GM12878 (cell line): ENCODE data around the gene SCAF8. TPM values are rescaled to one million over a fixed set of nuclear protein-coding genes. Genes with fewer than 3 reads are reported as not detected.

Source experiments
- ATAC-seq: fragments of 200-7000 bp; cut with Tn5 transposase; 3 replicates; pipeline ENCODE4 v1.9.1; 2020; ENCODE audit warnings: mild to moderate bottlenecking, moderate library complexity
- BruUV-seq: library from RNA; stranded (reverse); fragments of 400-500 nt; replicated peaks from 2 replicates; lab custom pipeline; 2021; lab: Mats Ljungman, UMichigan
- CTCF ChIA-PET: fragments of 300-600 bp; sonication (Branson Sonifier 250); formaldehyde crosslinking; extraction: SDS; loops from one replicate; lab custom pipeline; 2021; ENCODE audit warnings: inconsistent platforms; lab: Yijun Ruan, JAX
- POLR2A ChIA-PET: fragments of 350-600 bp; formaldehyde crosslinking; extraction: SDS; loops from one replicate; lab custom pipeline; 2021; ENCODE audit warnings: inconsistent platforms; lab: Charles Lee
- RAD21 ChIA-PET: fragments of 300-600 bp; sonication (Branson Sonifier 250); formaldehyde crosslinking; loops from one replicate; lab custom pipeline; 2023; ENCODE audit warnings: antibody characterized with exemption; ENCODE audit not compliant: unreplicated experiment; lab: Charles Lee
- SMC1A ChIA-PET: fragments of 300-600 bp; sonication (Branson Sonifier 250); formaldehyde crosslinking; loops from one replicate; lab custom pipeline; 2023; ENCODE audit not compliant: unreplicated experiment, uncharacterized antibody; lab: Charles Lee
- DNase-seq: peaks from one replicate; pipeline ENCODE4 v3.0.0-alpha.2; 2011; ENCODE audit warnings: low read depth, low spot score
- FAIRE-seq: peaks from 3 replicates; lab custom pipeline; 2011; peaks lifted over from hg19 to GRCh38; lab: Jason Lieb, UNC
- H2AFZ ChIP-seq: 2 replicates; pipeline ENCODE4 v1.6.0; 2011; ENCODE audit warnings: low read depth, low read length, control low read depth; ENCODE audit not compliant: control insufficient read depth
- H3K27ac ChIP-seq: 2 replicates; pipeline ENCODE4 v1.5.1; 2011; ENCODE audit warnings: control low read depth; ENCODE audit not compliant: control insufficient read depth, insufficient read depth
- H3K27me3 ChIP-seq, 2 experiments: replicated peaks in 1 of 2; 2 replicates each; pipeline versions ENCODE4 v1.6.0 to v1.6.1; 2011; ENCODE audit warnings: low read length in 1 of 2; ENCODE audit not compliant: control insufficient read depth in 2 of 2, insufficient read depth in 2 of 2
- H3K36me3 ChIP-seq, 2 experiments: 2 replicates each; pipeline ENCODE4 v1.5.1; 2011; ENCODE audit warnings: low read length in 1 of 2; ENCODE audit not compliant: control insufficient read depth in 2 of 2, insufficient read depth in 2 of 2
- H3K4me1 ChIP-seq: 2 replicates; pipeline ENCODE4 v1.6.1; 2011; ENCODE audit warnings: mild to moderate bottlenecking, low read length, moderate library complexity, mixed read lengths; ENCODE audit not compliant: control insufficient read depth, insufficient read depth
- H3K4me2 ChIP-seq: 2 replicates; pipeline ENCODE4 v1.6.0; 2011; ENCODE audit warnings: control low read depth; ENCODE audit not compliant: control insufficient read depth, insufficient read depth
- H3K4me3 ChIP-seq: fragments of 200-600 bp; sonication (generic); 2 replicates; pipeline ENCODE4 v1.5.1; 2016
- H3K79me2 ChIP-seq: 2 replicates; pipeline ENCODE4 v1.6.0; 2011; ENCODE audit warnings: low read length; ENCODE audit not compliant: control insufficient read depth, insufficient read depth
- H3K9ac ChIP-seq: 2 replicates; pipeline ENCODE4 v1.8.0; 2011; ENCODE audit warnings: low read length, control low read depth, mixed read lengths; ENCODE audit not compliant: control insufficient read depth, insufficient read depth
- H3K9me3 ChIP-seq: replicated peaks from 3 replicates; pipeline ENCODE4 v1.5.1; 2011; ENCODE audit warnings: mild to moderate bottlenecking, low read length; ENCODE audit not compliant: control insufficient read depth, insufficient read depth
- H4K20me1 ChIP-seq: 2 replicates; pipeline ENCODE4 v1.6.0; 2011; ENCODE audit not compliant: control insufficient read depth, insufficient read depth
- EZH2 ChIP-seq: IDR thresholded peaks from 2 replicates; pipeline ENCODE4 v1.6.1; 2012; ENCODE audit warnings: low read depth, mild to moderate bottlenecking, control low read depth, inconsistent platforms, low read length, borderline replicate concordance; ENCODE audit not compliant: control insufficient read depth
- IKZF1 ChIP-seq: fragments of 450-650 bp; conservative IDR thresholded peaks from 2 replicates; pipeline ENCODE4 v1.6.1; 2017; ENCODE audit warnings: antibody characterized with exemption, mild to moderate bottlenecking
- RFX5 ChIP-seq: IDR thresholded peaks from 2 replicates; pipeline ENCODE4 v1.6.1; 2011; ENCODE audit warnings: low read depth, low read length, improper control_type of control experiment
- ZNF207 ChIP-seq: fragments of 450-650 bp; IDR thresholded peaks from 2 replicates; pipeline ENCODE4 v1.6.1; 2014; ENCODE audit warnings: antibody characterized with exemption, mild to moderate bottlenecking, borderline replicate concordance
- WGBS: methylation state at CpG from one replicate; pipeline ENCODE4 v1.1.6; 2016; ENCODE audit warnings: low lambda C conversion rate; ENCODE audit not compliant: insufficient replicate concordance, insufficient coverage; ENCODE audit errors: missing lambda C conversion rate; 5-methylcytosine and 5-hydroxymethylcytosine counted together
- in situ Hi-C: fragments of 300-500 bp; cut with MboI; formaldehyde crosslinking; loops from 9 replicates; pipeline ENCODE4 v1.14.3; 2018; ENCODE audit warnings: mixed read lengths
- intact Hi-C: fragments of 100-400 bp; cut with micrococcal nuclease; formaldehyde crosslinking; loops from one replicate; pipeline ENCODE4 v1.14.2; 2022; ENCODE audit not compliant: unreplicated experiment
- polyA plus RNA-seq, 11 experiments: library from polyadenylated mRNA; depleted of rRNA in 4 of 11; unstranded in 6 of 11; stranded (reverse) in 5 of 11; fragments of >200 nt; fragmentation: Nextera tagmentation in 4 of 11; fragmentation: Illumina TruSeq in 1 of 11; extraction: Ambion mirVana in 4 of 11; extraction: Trizol in 1 of 11; gene quantifications; 1 replicate in 1 of 11; 2 replicates in 10 of 11; pipeline versions ENCODE4 v1.2.1 to v1.2.3, GENCODE V29; 2011 to 2016; ENCODE audit warnings: inconsistent platforms in 2 of 11, missing spikeins in 2 of 11, low read depth in 1 of 11
- total RNA-seq, 4 experiments: library from RNA; depleted of rRNA in 3 of 4; stranded (reverse); fragments of >200 nt in 3 of 4; fragmentation: Illumina TruSeq in 1 of 4; extraction: Trizol in 1 of 4; gene quantifications; 2 replicates each; pipeline versions ENCODE4 v1.2.1 to v1.2.3, GENCODE V29; 2013 to 2021
- TF ChIP-seq, protein P1 (sequence below): fragments of 450-650 bp; formaldehyde crosslinking; IDR thresholded peaks from 2 replicates; pipeline ENCODE4 v1.5.0; 2022; ENCODE audit warnings: mild to moderate bottlenecking, missing genetic modification characterization
- TF ChIP-seq, protein P2 (sequence below): fragments of 450-650 bp; IDR thresholded peaks from 2 replicates; pipeline ENCODE4 v1.6.1; 2016; ENCODE audit warnings: mild to moderate bottlenecking

The SCAF8 gene
- total and polyA plus RNA-seq, 10 of the 15 experiments (the other 5 are each of a cell fraction or from before 2014, with no cell fraction given), result 8.1 to 28.8 (median 15.9) TPM

- Histone ChIP-seq H3K4me2 (no peak overlapping the region), H3K27ac (no peak overlapping the region), H3K4me3 (no peak overlapping the region), H4K20me1 (no peaks in the 10 kb centered on the region; the same call in 1 of the 2 replicates), H2AFZ (no peak overlapping the region), H3K36me3 (peaks cover 0 to 6% of the 10 kb centered on the region in 2 experiments; a peak in 1 of 4 replicates), H3K79me2 (no peaks in the 10 kb centered on the region), H3K9ac (no peak overlapping the region), H3K27me3 (no peaks in the 10 kb centered on the region), H3K4me1 (no peaks in the 10 kb centered on the region), H3K9me3 (no peaks in the 10 kb centered on the region)
- WGBS, result 51% methylated on average over 3 of the region's 3 CpGs
- intact Hi-C loops (no loop called here), in situ Hi-C loops (no loop called here)
- TF ChIP-seq IKZF1 (no peak), RFX5 (no peak), ZNF207 (no peak), EZH2 (no peak)
- TF ChIP-seq, protein P1, sequence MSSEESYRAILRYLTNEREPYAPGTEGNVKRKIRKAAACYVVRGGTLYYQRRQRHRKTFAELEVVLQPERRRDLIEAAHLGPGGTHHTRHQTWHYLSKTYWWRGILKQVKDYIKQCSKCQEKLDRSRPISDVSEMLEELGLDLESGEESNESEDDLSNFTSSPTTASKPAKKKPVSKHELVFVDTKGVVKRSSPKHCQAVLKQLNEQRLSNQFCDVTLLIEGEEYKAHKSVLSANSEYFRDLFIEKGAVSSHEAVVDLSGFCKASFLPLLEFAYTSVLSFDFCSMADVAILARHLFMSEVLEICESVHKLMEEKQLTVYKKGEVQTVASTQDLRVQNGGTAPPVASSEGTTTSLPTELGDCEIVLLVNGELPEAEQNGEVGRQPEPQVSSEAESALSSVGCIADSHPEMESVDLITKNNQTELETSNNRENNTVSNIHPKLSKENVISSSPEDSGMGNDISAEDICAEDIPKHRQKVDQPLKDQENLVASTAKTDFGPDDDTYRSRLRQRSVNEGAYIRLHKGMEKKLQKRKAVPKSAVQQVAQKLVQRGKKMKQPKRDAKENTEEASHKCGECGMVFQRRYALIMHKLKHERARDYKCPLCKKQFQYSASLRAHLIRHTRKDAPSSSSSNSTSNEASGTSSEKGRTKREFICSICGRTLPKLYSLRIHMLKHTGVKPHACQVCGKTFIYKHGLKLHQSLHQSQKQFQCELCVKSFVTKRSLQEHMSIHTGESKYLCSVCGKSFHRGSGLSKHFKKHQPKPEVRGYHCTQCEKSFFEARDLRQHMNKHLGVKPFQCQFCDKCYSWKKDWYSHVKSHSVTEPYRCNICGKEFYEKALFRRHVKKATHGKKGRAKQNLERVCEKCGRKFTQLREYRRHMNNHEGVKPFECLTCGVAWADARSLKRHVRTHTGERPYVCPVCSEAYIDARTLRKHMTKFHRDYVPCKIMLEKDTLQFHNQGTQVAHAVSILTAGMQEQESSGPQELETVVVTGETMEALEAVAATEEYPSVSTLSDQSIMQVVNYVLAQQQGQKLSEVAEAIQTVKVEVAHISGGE (CRISPR knock-in tag), result no peak
- TF ChIP-seq, protein P2, sequence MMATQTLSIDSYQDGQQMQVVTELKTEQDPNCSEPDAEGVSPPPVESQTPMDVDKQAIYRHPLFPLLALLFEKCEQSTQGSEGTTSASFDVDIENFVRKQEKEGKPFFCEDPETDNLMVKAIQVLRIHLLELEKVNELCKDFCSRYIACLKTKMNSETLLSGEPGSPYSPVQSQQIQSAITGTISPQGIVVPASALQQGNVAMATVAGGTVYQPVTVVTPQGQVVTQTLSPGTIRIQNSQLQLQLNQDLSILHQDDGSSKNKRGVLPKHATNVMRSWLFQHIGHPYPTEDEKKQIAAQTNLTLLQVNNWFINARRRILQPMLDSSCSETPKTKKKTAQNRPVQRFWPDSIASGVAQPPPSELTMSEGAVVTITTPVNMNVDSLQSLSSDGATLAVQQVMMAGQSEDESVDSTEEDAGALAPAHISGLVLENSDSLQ, result no peak
- CTCF ChIA-PET, result interaction anchor here (1.7 to 2.0 kb wide), 2 partner anchors 9 to 18 kb away, joined by 3 to 15 read pairs; no protein-coding TSS in a partner anchor
- DNase-seq (no peak), ATAC-seq (no peak), FAIRE-seq (no peak)
- SMC1A ChIA-PET, result interaction anchor here (0.7 to 1.6 kb wide), 5 partner anchors 9 to 295 kb away, joined by 3 to 4 read pairs (median 4); no protein-coding TSS in a partner anchor
- RAD21 ChIA-PET, result no interaction called here
- POLR2A ChIA-PET, result no interaction called here
- BruUV-seq, result no TSS peak
Measured at GRCh38 chr6:154876486-154877280, 143.5 kb downstream of the SCAF8 start.
